Tibial artery (tissue), 4 donors: Measurements from ENCODE around the gene CFAP410.

Source experiments
- DNase-seq, 2 donors: peaks; one replicate each; pipeline ENCODE4 v3.0.0-alpha.2; 2019
- H3K27ac ChIP-seq, 2 donors: fragments of 200-600 bp; sonication (generic) in 1 of 2; 1 replicate in 1 of 2; 2 replicates in 1 of 2; pipeline ENCODE4 v1.5.1; 2018 to 2019; ENCODE audit warnings: mild to moderate bottlenecking in 1 of 2
- H3K27me3 ChIP-seq, 2 donors: fragments of 200-600 bp; sonication (generic) in 1 of 2; one replicate each; pipeline versions ENCODE4 v1.5.1 to v1.6.0; 2016 to 2019
- H3K36me3 ChIP-seq, 3 donors: fragments of 200-600 bp; sonication (generic) in 2 of 3; one replicate each; pipeline ENCODE4 v1.5.1; 2016 to 2019; ENCODE audit warnings: mild to moderate bottlenecking in 2 of 3
- H3K4me1 ChIP-seq, 4 donors: fragments of 200-600 bp; sonication (generic) in 2 of 4; 1 replicate in 3 of 4; 2 replicates in 1 of 4; pipeline ENCODE4 v1.5.1; 2016 to 2019
- H3K4me3 ChIP-seq, 2 donors: fragments of 200-600 bp; sonication (generic) in 1 of 2; 1 replicate in 1 of 2; 2 replicates in 1 of 2; pipeline ENCODE4 v1.5.1; 2018 to 2019; ENCODE audit warnings: mild to moderate bottlenecking in 2 of 2
- H3K9me3 ChIP-seq, 3 donors: fragments of 200-600 bp; sonication (generic) in 1 of 3; one replicate each; pipeline ENCODE4 v1.5.1; 2016 to 2019
- CTCF ChIP-seq, 2 experiments: fragments of 200-600 bp in 1 of 2; fragments of 450-650 bp in 1 of 2; IDR thresholded peaks; one replicate each; pipeline ENCODE4 v1.5.1; 2017 to 2019; ENCODE audit warnings: antibody characterized with exemption in 2 of 2, mild to moderate bottlenecking in 1 of 2, moderate library complexity in 1 of 2
- intact Hi-C: fragments of 100-400 bp; cut with DNase I; formaldehyde crosslinking; loops from one replicate; pipeline ENCODE4 v1.15.0; 2023; ENCODE audit warnings: low total_unique reads

Gene CFAP410

GRCh38 chr21:44297525-44298290 is 41.5 kb downstream of the CFAP410 start:
- Histone ChIP-seq H3K27me3 (peaks cover 0 to 46% of the 10 kb centered on the region in 2 donors), H3K36me3 (no peaks in the 10 kb centered on the region), H3K9me3 (no peaks in the 10 kb centered on the region), H3K4me3 (no peak overlapping the region), H3K27ac (no peak overlapping the region), H3K4me1 (peaks cover 0 to 53% (median 40%) of the 10 kb centered on the region in 4 donors)
- intact Hi-C loops, result no loop called here
- DNase-seq, result peak; percentile 85 to 91
- peak; percentile 66 to 76 for TF ChIP-seq CTCF (IDR thresholded peaks at IDR 0.05)

- no peak for TF ChIP-seq CTCF (IDR thresholded peaks at IDR 0.05)
- no peak for DNase-seq
Measured at GRCh38 chr21:44296916-44297315, 42.3 kb downstream of the CFAP410 start.

GRCh38 chr21:44296103-44296519 is 43.1 kb downstream of the CFAP410 start:
- DNase-seq, result no peak
- no peaks in the 10 kb centered on the region for H3K9me3 ChIP-seq
- H3K4me1 ChIP-seq, result peaks cover 0 to 37% (median 29%) of the 10 kb centered on the region in 4 donors
- H3K27ac ChIP-seq, result no peak overlapping the region
- H3K36me3 ChIP-seq, result no peaks in the 10 kb centered on the region
- no peak overlapping the region for H3K4me3 ChIP-seq
- intact Hi-C loops, result no loop called here
- peaks cover 0 to 49% of the 10 kb centered on the region in 2 donors for H3K27me3 ChIP-seq
- no peak for TF ChIP-seq CTCF (IDR thresholded peaks at IDR 0.05)

More at GRCh38 chr21:44296916-44297315, 42.3 kb downstream of the CFAP410 start:
- intact Hi-C loops, result no loop called here
- Histone ChIP-seq H3K27ac (no peak overlapping the region), H3K4me3 (no peak overlapping the region), H3K27me3 (peaks cover 0 to 49% of the 10 kb centered on the region in 2 donors), H3K9me3 (no peaks in the 10 kb centered on the region), H3K4me1 (peaks cover 0 to 45% (median 37%) of the 10 kb centered on the region in 4 donors), H3K36me3 (no peaks in the 10 kb centered on the region)

- Histone ChIP-seq H3K36me3 (no peaks in the 10 kb centered on the region), H3K27ac (no peak overlapping the region), H3K27me3 (peaks cover 0 to 49% of the 10 kb centered on the region in 2 donors), H3K9me3 (no peaks in the 10 kb centered on the region), H3K4me1 (peaks cover 0 to 32% (median 24%) of the 10 kb centered on the region in 4 donors), H3K4me3 (no peak overlapping the region)
- intact Hi-C loops, result no loop called here
- no peak for TF ChIP-seq CTCF (IDR thresholded peaks at IDR 0.05)
- no peak for DNase-seq
Measured at GRCh38 chr21:44295646-44296045, 43.5 kb downstream of the CFAP410 start.

GRCh38 chr21:44295163-44295573 is 44.0 kb downstream of the CFAP410 start:
- DNase-seq, result no peak
- no peak for TF ChIP-seq CTCF (IDR thresholded peaks at IDR 0.05)

More at GRCh38 chr21:44295163-44295573, 44.0 kb downstream of the CFAP410 start:
- Histone ChIP-seq H3K4me1 (peaks cover 0 to 31% (median 23%) of the 10 kb centered on the region in 4 donors), H3K36me3 (no peaks in the 10 kb centered on the region), H3K4me3 (no peak overlapping the region), H3K27ac (no peak overlapping the region), H3K9me3 (no peaks in the 10 kb centered on the region), H3K27me3 (peaks cover 0 to 52% of the 10 kb centered on the region in 2 donors)
- intact Hi-C loops, result no loop called here
